GM12891 (cell line): ENCODE results near the gene FARS2.

Experiments used
- PAX5 ChIP-seq: IDR thresholded peaks from 2 replicates; pipeline ENCODE4 v1.6.1; 2011; ENCODE audit warnings: low read length, moderate library complexity, mild to moderate bottlenecking; ENCODE audit not compliant: insufficient read depth, severe bottlenecking
- POLR2A ChIP-seq: IDR thresholded peaks from 2 replicates; pipeline ENCODE4 v1.6.1; 2011; ENCODE audit warnings: low read depth, low read length, control low read depth
- POLR2AphosphoS5 ChIP-seq: IDR thresholded peaks from 2 replicates; pipeline ENCODE4 v1.6.1; 2011; ENCODE audit warnings: low read depth, low read length, control low read depth
- TAF1 ChIP-seq: IDR thresholded peaks from 2 replicates; pipeline ENCODE4 v1.6.1; 2011; ENCODE audit warnings: low read depth, low read length, control low read depth

- no peak for TF ChIP-seq PAX5
- no peak for TF ChIP-seq TAF1
- TF ChIP-seq POLR2AphosphoS5: no peak
- no peak for TF ChIP-seq POLR2A
Measured at GRCh38 chr6:5334341-5334740, 73.0 kb downstream of the FARS2 start.
